Measurements from ENCODE around the gene TXNDC5. TPM values are rescaled to one million over a fixed set of nuclear protein-coding genes. Genes with fewer than 3 reads are reported as not detected.

Gene TXNDC5
- total RNA-seq, 4 donors from 2014 or later = 61.7 to 131 (median 87.3) TPM

DNA sequence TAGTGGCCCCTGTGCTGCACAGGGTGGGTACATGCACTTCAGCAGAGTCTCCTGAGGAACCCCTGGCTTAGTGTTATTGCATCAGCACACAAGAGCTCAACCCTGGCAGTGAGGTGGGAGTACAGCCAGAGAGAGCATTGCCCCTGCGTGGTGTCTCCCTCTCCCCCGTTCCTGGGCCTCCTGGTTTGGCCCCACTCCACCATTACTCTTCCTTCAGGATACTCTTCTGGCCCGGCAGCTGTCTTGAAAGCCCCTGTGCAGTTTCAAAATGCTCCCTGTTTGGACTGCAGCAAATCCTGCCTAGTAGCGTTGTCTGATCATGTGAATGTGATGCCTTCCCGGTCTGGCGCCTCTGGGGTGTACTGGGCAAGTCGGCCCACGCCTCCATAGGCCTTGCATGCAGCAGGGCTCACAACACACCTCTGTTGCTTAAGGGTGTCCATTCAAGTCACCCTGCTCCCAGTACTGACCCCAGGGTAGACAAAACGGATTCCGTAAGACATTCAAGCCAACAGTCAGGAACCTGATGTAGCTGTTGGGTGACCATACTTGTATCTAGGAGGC is 32.1 kb downstream of the TXNDC5 start:
- no peaks in the 10 kb centered on the region for H3K9me3 ChIP-seq
- H3K4me3 ChIP-seq = no peak overlapping the region
- TF ChIP-seq POLR2A (IDR thresholded peaks at IDR 0.05) = no peak
- TF ChIP-seq, protein P1, sequence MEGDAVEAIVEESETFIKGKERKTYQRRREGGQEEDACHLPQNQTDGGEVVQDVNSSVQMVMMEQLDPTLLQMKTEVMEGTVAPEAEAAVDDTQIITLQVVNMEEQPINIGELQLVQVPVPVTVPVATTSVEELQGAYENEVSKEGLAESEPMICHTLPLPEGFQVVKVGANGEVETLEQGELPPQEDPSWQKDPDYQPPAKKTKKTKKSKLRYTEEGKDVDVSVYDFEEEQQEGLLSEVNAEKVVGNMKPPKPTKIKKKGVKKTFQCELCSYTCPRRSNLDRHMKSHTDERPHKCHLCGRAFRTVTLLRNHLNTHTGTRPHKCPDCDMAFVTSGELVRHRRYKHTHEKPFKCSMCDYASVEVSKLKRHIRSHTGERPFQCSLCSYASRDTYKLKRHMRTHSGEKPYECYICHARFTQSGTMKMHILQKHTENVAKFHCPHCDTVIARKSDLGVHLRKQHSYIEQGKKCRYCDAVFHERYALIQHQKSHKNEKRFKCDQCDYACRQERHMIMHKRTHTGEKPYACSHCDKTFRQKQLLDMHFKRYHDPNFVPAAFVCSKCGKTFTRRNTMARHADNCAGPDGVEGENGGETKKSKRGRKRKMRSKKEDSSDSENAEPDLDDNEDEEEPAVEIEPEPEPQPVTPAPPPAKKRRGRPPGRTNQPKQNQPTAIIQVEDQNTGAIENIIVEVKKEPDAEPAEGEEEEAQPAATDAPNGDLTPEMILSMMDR (IDR thresholded peaks at IDR 0.05) = no peak
- H3K27me3 ChIP-seq = no peaks in the 10 kb centered on the region
- H3K36me3 ChIP-seq = peaks cover 0 to 33% (median 0%) of the 10 kb centered on the region in 3 donors
- no peaks in the 10 kb centered on the region for H3K4me1 ChIP-seq
- no peak overlapping the region for H3K27ac ChIP-seq
- no peak for DNase-seq

DNA sequence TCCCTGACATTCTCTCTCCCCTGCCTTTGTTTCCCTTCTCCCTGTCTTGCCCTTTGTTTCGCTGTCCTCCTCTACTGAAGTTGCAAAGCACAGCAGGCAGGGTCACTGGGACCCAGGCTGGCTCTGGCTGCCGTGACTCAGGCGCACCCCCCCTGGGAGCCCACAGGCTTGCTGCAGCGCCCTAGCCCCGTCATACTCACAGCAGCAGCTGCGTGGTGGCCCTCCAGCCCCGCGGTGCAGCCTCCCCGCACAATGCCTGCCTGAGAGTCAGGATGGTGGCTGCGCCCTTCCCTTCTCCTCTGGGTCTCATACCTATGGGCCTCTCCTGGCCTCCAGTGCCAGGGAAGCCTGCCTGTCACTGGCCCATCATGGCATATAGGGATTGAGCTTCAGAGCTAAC is 41.7 kb downstream of the TXNDC5 start:
- DNase-seq = no peak
- TF ChIP-seq, protein P1 (IDR thresholded peaks at IDR 0.05) = no peak
- no peak overlapping the region for H3K4me3 ChIP-seq
- no peaks in the 10 kb centered on the region for H3K36me3 ChIP-seq
- no peaks in the 10 kb centered on the region for H3K27me3 ChIP-seq
- no peaks in the 10 kb centered on the region for H3K4me1 ChIP-seq
- H3K27ac ChIP-seq = no peak overlapping the region
- H3K9me3 ChIP-seq = no peaks in the 10 kb centered on the region

DNA sequence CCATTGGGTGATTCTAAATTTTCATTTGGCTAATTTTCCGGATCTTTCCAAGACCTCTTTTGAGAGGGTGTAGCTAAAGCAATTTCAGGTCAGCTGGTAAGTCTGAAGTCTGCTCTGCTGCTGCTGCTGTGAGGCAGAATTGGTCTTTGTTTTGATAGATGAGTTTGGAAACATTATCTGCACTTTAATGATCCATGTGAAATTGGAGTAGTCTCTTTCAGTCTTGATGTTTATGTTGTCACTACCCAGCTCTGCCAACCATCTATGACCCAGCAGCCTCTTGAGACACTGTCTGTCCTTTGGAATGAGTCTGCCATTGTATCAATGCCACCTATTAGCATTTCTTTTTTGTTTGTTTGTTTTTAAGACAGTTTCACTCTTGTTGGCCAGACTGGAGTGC is 44.1 kb downstream of the TXNDC5 start:
- TF ChIP-seq, protein P1 (IDR thresholded peaks at IDR 0.05) = no peak
- TF ChIP-seq POLR2A (IDR thresholded peaks at IDR 0.05) = no peak

DNA sequence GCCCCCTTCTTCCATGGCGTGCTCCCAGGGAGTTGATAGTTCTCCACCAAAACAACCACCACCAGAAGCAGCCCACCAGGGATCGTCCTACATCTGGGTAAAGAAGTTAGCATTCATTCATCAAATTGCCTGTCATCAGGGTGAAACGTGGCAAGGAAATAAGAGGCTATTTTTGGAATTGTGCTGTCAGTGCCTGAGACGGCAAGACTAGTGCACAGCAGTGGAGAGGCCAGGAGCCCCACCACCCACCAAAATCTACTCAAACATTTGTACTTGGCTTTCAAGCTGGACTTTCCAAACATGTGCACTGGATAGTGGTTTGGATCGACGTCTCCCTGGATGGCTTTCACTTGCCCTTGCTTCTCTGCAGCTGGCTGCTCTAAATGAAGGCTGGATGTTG is 44.8 kb downstream of the TXNDC5 start:
- Histone ChIP-seq H3K4me3 (no peak overlapping the region), H3K27me3 (no peaks in the 10 kb centered on the region), H3K9me3 (no peaks in the 10 kb centered on the region), H3K36me3 (no peaks in the 10 kb centered on the region), H3K27ac (no peak overlapping the region), H3K4me1 (no peaks in the 10 kb centered on the region)
- TF ChIP-seq, protein P1 (IDR thresholded peaks at IDR 0.05) = no peak
- no peak for TF ChIP-seq POLR2A (IDR thresholded peaks at IDR 0.05)
- DNase-seq = no peak

More for the DNA sequence above, 44.1 kb downstream of the TXNDC5 start:
- H3K4me1 ChIP-seq = no peaks in the 10 kb centered on the region
- DNase-seq = no peak
- no peaks in the 10 kb centered on the region for H3K27me3 ChIP-seq
- H3K4me3 ChIP-seq = no peak overlapping the region
- H3K9me3 ChIP-seq = no peaks in the 10 kb centered on the region
- no peak overlapping the region for H3K27ac ChIP-seq
- H3K36me3 ChIP-seq = no peaks in the 10 kb centered on the region

DNA sequence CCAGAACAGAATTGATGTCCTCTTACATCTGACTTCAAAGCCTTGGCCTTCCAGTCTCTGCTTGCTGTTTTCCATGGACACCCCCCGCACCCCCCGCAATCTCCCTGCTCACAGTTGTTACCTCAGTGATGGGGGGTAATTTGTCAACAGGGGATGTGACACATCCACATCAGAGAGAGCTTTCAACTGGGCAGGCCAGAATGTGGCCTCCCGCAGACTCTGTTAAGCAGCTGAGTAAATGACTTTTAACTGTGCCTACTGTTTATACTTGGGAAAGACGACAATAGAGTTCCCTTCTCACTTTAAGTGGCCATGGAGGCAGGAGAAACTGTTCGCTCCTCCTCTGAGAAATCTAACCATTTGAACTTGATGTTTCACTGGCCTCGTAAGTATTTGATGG is 51.0 kb downstream of the TXNDC5 start:
- no peak overlapping the region for H3K4me3 ChIP-seq
- H3K9me3 ChIP-seq = no peaks in the 10 kb centered on the region
- no peaks in the 10 kb centered on the region for H3K27me3 ChIP-seq
- H3K27ac ChIP-seq = no peak overlapping the region
- no peaks in the 10 kb centered on the region for H3K36me3 ChIP-seq
- no peak for DNase-seq
- no peak for TF ChIP-seq POLR2A (IDR thresholded peaks at IDR 0.05)
- TF ChIP-seq, protein P1 (IDR thresholded peaks at IDR 0.05) = no peak
- H3K4me1 ChIP-seq = no peaks in the 10 kb centered on the region

DNA sequence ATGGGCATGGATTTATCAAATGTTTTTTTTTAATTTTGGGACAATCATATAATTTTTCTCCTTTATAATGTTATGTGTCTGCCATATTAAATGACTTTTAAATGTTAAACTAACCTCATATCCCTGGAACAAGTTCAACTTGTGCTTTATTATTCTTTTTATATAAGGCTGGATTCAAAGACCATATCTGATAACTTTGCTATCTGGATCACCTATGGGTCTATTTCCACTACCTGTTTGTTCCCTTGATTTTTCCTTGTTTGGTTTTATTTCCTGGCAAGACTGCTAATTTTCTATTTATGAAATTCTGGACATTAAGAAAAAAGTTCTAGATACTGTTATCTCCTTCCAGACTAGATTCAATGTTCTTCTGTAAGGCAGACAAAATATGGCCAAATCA is 58.8 kb downstream of the TXNDC5 start:
- Histone ChIP-seq H3K27me3 (no peaks in the 10 kb centered on the region), H3K36me3 (no peaks in the 10 kb centered on the region), H3K9me3 (peaks cover 0 to 5% (median 0%) of the 10 kb centered on the region in 4 donors), H3K4me3 (no peak overlapping the region), H3K27ac (no peak overlapping the region), H3K4me1 (no peaks in the 10 kb centered on the region)
- no peak for TF ChIP-seq POLR2A (IDR thresholded peaks at IDR 0.05)
- TF ChIP-seq, protein P1 (IDR thresholded peaks at IDR 0.05) = no peak
- no peak for DNase-seq

All from Peyer's patch (tissue), 4 donors.